ENCODE results near the gene B4GALT5.

Gene B4GALT5

DNA sequence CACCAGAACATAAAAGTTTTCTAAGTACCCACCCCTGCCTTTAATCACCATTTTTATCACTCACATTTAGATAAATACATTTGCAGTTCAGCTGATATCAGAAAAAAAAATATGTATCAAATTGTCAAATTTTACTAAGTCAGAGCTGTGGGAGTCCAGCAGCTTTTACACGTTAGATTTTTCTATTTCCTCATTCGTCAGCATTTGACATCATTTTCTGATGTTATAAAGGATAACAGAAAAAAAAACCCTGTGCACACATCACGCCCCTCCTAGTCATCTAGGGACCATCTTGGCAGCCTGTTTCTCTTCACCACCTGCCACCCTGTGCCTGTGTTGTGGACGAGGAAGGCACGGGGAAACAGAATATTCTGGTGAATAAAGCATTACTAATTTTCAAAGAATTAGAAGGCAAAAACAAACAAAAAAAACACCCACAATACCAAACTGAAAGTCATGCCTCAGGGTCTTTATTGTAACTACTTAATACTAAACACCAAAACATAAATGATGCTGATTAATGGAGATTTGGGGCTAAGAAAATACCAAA, 12.4 kb downstream of the B4GALT5 start:
- TF ChIP-seq, protein P1, sequence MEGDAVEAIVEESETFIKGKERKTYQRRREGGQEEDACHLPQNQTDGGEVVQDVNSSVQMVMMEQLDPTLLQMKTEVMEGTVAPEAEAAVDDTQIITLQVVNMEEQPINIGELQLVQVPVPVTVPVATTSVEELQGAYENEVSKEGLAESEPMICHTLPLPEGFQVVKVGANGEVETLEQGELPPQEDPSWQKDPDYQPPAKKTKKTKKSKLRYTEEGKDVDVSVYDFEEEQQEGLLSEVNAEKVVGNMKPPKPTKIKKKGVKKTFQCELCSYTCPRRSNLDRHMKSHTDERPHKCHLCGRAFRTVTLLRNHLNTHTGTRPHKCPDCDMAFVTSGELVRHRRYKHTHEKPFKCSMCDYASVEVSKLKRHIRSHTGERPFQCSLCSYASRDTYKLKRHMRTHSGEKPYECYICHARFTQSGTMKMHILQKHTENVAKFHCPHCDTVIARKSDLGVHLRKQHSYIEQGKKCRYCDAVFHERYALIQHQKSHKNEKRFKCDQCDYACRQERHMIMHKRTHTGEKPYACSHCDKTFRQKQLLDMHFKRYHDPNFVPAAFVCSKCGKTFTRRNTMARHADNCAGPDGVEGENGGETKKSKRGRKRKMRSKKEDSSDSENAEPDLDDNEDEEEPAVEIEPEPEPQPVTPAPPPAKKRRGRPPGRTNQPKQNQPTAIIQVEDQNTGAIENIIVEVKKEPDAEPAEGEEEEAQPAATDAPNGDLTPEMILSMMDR (IDR thresholded peaks at IDR 0.05): no peak

DNA sequence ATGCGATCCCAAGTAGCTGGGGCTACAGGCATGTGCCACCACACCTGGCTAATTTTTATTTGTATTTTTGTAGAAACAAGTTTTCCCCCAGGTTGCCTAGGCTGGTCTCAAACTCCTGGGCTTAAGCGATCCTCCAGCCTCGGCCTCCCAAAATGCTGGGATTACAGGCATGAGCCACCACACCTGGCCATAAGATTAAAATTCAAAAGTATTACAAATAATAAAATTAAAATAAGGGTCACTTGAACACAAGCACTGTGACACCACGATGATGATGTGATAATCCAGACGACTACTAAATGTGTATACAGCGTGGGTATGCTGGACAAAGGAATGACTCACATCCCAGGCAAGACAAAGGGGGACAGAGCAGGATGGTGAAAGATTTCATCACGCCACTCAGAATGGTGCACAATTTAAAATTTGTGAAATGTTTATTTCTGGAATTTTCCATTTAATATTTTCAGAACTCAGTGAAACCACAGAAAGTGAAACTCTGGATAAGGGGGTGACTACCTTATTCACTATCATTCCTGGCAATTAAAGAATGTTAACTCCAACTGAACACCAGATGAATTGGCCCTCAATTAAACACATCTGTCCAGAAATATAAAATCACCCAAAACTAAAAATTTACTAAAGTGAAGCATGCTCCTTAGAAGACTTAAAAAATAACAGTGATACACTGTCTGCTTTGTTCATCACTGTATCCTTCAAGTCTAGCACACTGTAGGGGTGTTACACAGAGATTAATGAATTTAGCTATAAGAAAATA, 13.1 kb downstream of the B4GALT5 start:
- TF ChIP-seq, protein P1 (IDR thresholded peaks at IDR 0.05): no peak

DNA sequence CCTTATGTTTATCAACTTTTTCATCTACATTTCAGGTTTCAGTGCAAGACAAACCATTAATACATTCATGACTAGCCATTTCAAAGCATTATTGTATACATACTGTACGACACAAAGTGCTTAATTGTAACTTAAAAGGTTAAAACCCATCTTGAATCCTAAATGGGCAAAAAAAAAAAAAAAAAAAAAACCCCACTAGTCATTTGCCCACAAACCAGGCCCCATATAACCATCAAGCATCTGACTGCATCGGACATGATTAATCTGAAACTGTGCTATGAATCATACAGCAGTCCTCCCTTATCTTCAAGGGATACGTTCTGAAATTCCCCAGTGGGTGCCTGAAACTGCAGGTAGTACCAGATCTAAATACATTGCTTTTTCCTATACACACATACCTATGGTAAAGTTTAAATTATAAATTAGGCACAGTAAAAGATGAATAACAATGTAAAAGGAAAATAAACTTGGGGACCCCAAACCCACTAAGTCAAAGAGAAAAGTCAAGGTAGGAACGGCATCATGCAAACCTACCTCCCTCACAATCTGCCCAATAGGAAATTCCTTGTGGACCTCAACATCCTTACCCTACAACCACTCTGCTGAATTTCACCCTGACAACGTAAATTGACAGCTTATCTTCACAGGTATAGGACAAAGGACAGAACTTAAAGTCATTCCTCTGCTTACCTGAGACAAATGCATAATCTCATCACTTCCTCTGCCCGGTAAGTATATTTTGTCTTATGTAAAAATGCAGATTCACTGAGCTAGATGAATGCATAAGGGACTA, 14.3 kb downstream of the B4GALT5 start:
- TF ChIP-seq, protein P1 (IDR thresholded peaks at IDR 0.05): no peak

DNA sequence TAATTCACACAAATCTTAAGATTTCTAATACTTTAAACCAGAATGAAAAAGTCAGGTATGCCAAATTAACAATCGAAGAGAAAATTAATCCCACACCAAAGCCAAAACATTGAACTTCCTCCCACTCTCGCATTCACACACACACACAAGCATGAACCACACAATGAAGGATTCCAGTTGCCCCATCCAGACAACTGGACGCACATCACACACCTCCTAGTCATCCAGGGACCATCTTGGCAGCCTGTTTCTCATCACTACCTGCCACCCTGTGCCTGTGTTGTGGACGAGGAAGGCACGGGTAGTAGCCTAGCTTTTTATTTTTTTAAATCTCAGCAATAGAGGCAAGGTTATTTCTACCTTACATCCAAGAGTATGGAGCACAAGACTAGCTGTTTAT, 15.2 kb downstream of the B4GALT5 start:
- TF ChIP-seq, protein P1 (IDR thresholded peaks at IDR 0.05): no peak

DNA sequence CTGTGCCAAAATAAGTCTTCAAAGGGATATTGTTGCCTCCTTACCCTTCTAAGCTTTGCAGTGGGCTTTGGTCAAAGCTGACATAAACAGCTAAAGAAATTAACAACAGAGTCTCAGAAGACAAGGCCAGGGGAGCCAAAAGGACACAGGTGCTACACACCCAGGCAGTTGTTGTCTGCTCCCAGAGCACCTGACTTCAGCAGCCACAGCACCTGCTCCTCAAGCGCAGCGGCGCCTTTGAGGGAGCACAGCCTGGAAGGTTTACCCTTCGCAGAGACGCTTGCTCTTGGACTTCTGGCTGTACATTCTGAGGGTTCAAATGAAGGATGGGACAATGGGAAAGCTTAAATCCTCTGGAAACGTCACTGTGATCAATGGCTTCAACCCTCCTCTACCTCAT, 16.6 kb downstream of the B4GALT5 start:
- TF ChIP-seq, protein P1 (IDR thresholded peaks at IDR 0.05): no peak

DNA sequence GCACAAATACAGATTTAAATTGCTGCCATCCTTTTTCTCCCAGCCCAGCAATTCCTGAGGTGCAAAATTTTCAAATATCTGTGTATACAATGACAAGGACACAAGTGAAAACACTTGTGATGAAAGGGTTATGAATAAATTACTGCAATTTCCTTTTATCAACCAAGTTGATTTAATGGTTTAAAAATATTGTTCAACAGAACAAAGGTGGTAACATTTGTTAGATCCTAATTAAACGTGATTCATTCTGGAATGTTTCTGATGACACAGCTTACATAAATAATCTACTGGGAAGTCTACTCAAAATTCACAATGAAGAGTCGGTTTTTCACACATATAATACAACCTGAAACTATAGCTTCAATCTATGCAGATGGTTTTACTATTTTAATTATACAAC, 17.1 kb downstream of the B4GALT5 start:
- TF ChIP-seq, protein P1 (IDR thresholded peaks at IDR 0.05): no peak

DNA sequence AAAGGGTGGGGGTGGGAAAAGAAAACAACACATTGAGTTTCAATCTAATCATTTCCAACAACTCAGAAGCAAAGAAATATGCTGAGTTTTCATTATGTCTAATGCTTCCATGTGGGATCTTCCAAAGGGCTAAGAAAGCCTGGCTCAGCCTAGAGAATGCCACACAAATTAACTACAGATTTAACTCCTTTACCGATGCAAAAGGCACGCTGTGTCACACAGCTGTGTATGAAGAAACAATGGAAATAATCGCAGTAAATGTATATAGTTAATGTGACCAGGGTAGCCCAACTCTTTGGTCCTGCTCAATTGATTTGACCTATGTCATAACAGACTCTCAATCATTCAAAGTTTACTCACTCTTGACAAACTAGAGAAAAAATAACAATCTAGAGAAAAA, 17.8 kb downstream of the B4GALT5 start:
- TF ChIP-seq, protein P1 (IDR thresholded peaks at IDR 0.05): no peak
